HepG2 (cell line): ENCODE results near the gene KAZALD1. TPM values are rescaled to one million over a fixed set of nuclear protein-coding genes. Genes with fewer than 3 reads are reported as not detected.

ENCODE experiments used
- ARHGAP35 ChIP-seq: sonication (generic); formaldehyde crosslinking; IDR thresholded peaks from 2 replicates; pipeline ENCODE4 v1.9.0; 2022; ENCODE audit warnings: mild to moderate bottlenecking, inconsistent platforms, moderate library complexity, missing genetic modification reagents, borderline replicate concordance
- CENPX ChIP-seq: sonication (generic); formaldehyde crosslinking; IDR thresholded peaks from 2 replicates; pipeline ENCODE4 v1.9.0; 2021; ENCODE audit warnings: mild to moderate bottlenecking, missing genetic modification reagents, moderate library complexity
- ELF1 ChIP-seq: sonication (generic); formaldehyde crosslinking; IDR thresholded peaks from 2 replicates; pipeline ENCODE4 v1.4.0; 2020; ENCODE audit warnings: missing genetic modification reagents
- HDAC6 ChIP-seq: fragments of 200-600 bp; sonication (generic); IDR thresholded peaks from 2 replicates; pipeline ENCODE4 v1.7.0; 2017; ENCODE audit warnings: mild to moderate bottlenecking, antibody characterized with exemption, low read length, low read depth
- MAX ChIP-seq: IDR thresholded peaks from 2 replicates; pipeline ENCODE4 v1.6.1; 2012; ENCODE audit warnings: inconsistent platforms
- MAZ ChIP-seq, 2 experiments: sonication (generic) in 1 of 2; formaldehyde crosslinking in 1 of 2; IDR thresholded peaks; 2 replicates each; pipeline versions ENCODE4 v1.5.0 to v1.6.1; 2012 to 2020; ENCODE audit warnings: low read depth in 2 of 2, mild to moderate bottlenecking in 2 of 2, borderline replicate concordance in 1 of 2, improper control_type of control experiment in 1 of 2, low read length in 1 of 2, missing genetic modification reagents in 1 of 2, moderate library complexity in 1 of 2
- NR0B2 ChIP-seq: sonication (generic); formaldehyde crosslinking; IDR thresholded peaks from 2 replicates; pipeline ENCODE4 v1.4.0; 2020; ENCODE audit warnings: mild to moderate bottlenecking, missing genetic modification reagents
- PBX2 ChIP-seq: IDR thresholded peaks from 2 replicates; pipeline ENCODE4 v1.6.1; 2016; ENCODE audit warnings: control low read depth
- TGIF2 ChIP-seq: IDR thresholded peaks from 2 replicates; pipeline ENCODE4 v1.6.1; 2016; ENCODE audit warnings: control low read depth, missing compliant biosample characterization
- THAP9 ChIP-seq: sonication (generic); formaldehyde crosslinking; IDR thresholded peaks from 2 replicates; pipeline ENCODE4; 2020; ENCODE audit warnings: missing genetic modification reagents, mild to moderate bottlenecking, borderline replicate concordance
- YEATS2 ChIP-seq: sonication (generic); formaldehyde crosslinking; IDR thresholded peaks from 2 replicates; pipeline ENCODE4 v1.4.0; 2020; ENCODE audit warnings: missing genetic modification reagents, borderline replicate concordance
- ZMAT5 ChIP-seq: sonication (generic); formaldehyde crosslinking; IDR thresholded peaks from 2 replicates; pipeline ENCODE4 v1.5.0; 2020; ENCODE audit warnings: mild to moderate bottlenecking, low read depth, missing genetic modification reagents, borderline replicate concordance
- ZMYM3 ChIP-seq: sonication (generic); formaldehyde crosslinking; IDR thresholded peaks from 2 replicates; pipeline ENCODE4 v1.5.1; 2020; ENCODE audit warnings: mild to moderate bottlenecking, missing genetic modification reagents
- ZNF331 ChIP-seq: sonication (generic); formaldehyde crosslinking; IDR thresholded peaks from 2 replicates; pipeline ENCODE4 v1.4.0; 2020; ENCODE audit warnings: missing genetic modification reagents
- ZNF333 ChIP-seq: sonication (generic); formaldehyde crosslinking; IDR thresholded peaks from 2 replicates; pipeline ENCODE4 v1.4.0; 2020; ENCODE audit warnings: mild to moderate bottlenecking, missing genetic modification reagents, borderline replicate concordance
- ZNF572 ChIP-seq: sonication (generic); formaldehyde crosslinking; IDR thresholded peaks from 2 replicates; pipeline ENCODE4 v1.5.1; 2020; ENCODE audit warnings: mild to moderate bottlenecking, missing genetic modification reagents
- ZNF761 ChIP-seq: sonication (generic); formaldehyde crosslinking; conservative IDR thresholded peaks from 2 replicates; pipeline ENCODE4 v1.4.0; 2020; ENCODE audit warnings: mild to moderate bottlenecking, missing genetic modification reagents
- ZNF770 ChIP-seq: sonication (generic); formaldehyde crosslinking; IDR thresholded peaks from 2 replicates; pipeline ENCODE4 v1.5.0; 2020; ENCODE audit warnings: mild to moderate bottlenecking, missing genetic modification reagents
- polyA plus RNA-seq, 8 experiments: library from polyadenylated mRNA; depleted of rRNA in 3 of 8; stranded (reverse) in 7 of 8; unstranded in 1 of 8; fragments of >200 nt; fragmentation: Illumina TruSeq in 4 of 8; extraction: Trizol in 4 of 8; gene quantifications; 2 replicates each; pipeline versions ENCODE4 v1.2.1 to v1.2.3, GENCODE V29; 2011 to 2016; ENCODE audit warnings: low read depth in 4 of 8, missing spikeins in 1 of 8, mixed read lengths in 1 of 8; ENCODE audit not compliant: insufficient read depth in 1 of 8
- total RNA-seq, 5 experiments: library from RNA; depleted of rRNA; stranded (reverse); fragments of >200 nt; fragmentation: Illumina TruSeq; extraction: Trizol; gene quantifications; 2 replicates each; pipeline ENCODE4 v1.2.3, GENCODE V29; 2016; ENCODE audit warnings: low read depth in 1 of 5

The KAZALD1 gene
- total and polyA plus RNA-seq, 2 of the 13 experiments (the other 11 are each of a cell fraction or from before 2014, with no cell fraction given) = 16.7 to 27.7 TPM

- peak; percentile 70; the same call in 1 of the 2 replicates for TF ChIP-seq THAP9 (CRISPR knock-in tag)
- TF ChIP-seq YEATS2 (CRISPR knock-in tag) = 0 out of 2 replicates have a peak, but pooled peaks have one; percentile 53
- TF ChIP-seq ZNF761 (CRISPR knock-in tag) = peak; percentile 20; the same call in 1 of the 2 replicates
- peak; percentile 46; the same call in 1 of the 2 replicates for TF ChIP-seq ZNF331 (CRISPR knock-in tag)
- TF ChIP-seq ZNF572 (CRISPR knock-in tag) = 0 out of 2 replicates have a peak, but pooled peaks have one; percentile 36
- no peak for TF ChIP-seq HDAC6
- TF ChIP-seq CENPX (CRISPR knock-in tag) = no peak
- peak; percentile 92 for TF ChIP-seq PBX2
- TF ChIP-seq ZNF770 (CRISPR knock-in tag) = no peak
- no peak for TF ChIP-seq ZMAT5
- 0 out of 2 replicates have a peak, but pooled peaks have one; percentile 69 for TF ChIP-seq ZNF333 (CRISPR knock-in tag)
- peak; percentile 47; the same call in 1 of the 2 replicates for TF ChIP-seq MAX
- peak; percentile 91 for TF ChIP-seq ELF1 (CRISPR knock-in tag)
- TF ChIP-seq NR0B2 = no peak
- TF ChIP-seq MAZ (IDR thresholded peaks at IDR 0.05; ENCODE audit: borderline replicate concordance, low read depth, low read length) = 0 out of 2 replicates have a peak, but pooled peaks have one; percentile 48
- no peak for TF ChIP-seq MAZ (CRISPR knock-in tag; IDR thresholded peaks at IDR 0.05; ENCODE audit: low read depth)
- TF ChIP-seq TGIF2 (CRISPR knock-in tag) = peak; percentile 41; the same call in 1 of the 2 replicates
- no peak for TF ChIP-seq ARHGAP35
- TF ChIP-seq ZMYM3 = no peak
Measured at GRCh38 chr10:101042667-101043362, 19.0 kb upstream of the KAZALD1 start (continued).
